ENCODE measurements around the gene ARHGAP19.

The ARHGAP19 gene

DNA sequence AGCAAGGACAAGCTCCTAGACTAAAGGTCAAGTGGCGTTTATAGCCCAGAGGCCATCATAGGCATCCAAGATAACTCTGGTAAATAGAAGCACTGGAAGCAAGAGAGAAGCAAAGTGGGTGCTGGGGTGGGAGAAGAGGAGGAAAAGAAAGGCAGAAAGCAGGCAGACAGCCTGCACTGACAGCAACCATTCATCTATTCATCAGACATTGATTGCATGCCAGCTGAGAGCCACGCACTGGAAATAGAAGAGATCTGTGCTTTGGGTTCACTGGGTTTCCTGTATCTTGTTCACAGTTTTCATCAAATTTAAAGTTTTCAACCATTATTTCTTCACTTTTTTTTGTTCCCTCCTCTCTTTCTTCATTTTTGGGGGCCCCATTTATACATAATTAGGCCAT is 102.0 kb downstream of the ARHGAP19 start:
- DNase-seq, result no peak

DNA sequence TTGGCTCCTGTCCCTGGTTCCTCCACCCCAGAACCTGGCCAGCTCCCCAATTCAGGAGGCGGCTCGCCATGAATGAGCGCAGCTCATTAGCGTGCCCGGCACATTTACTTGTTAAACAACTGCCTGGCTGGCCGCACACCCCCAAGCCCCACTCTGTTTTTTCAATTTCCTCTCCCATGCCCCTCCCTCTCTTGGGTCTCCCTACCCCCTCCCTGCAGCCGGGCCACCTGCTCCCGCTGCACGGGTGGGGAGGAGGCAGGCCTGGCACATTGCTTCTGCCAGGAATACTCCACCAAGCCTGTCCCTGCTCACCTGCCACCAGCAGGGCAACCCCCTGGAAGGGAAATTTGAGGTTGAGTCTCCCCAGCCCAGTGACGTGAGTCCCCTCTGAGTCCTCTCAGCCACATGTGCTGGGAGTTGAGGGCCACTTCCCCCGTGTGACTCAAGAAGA is 104.2 kb downstream of the ARHGAP19 start:
- DNase-seq, result no peak

DNA sequence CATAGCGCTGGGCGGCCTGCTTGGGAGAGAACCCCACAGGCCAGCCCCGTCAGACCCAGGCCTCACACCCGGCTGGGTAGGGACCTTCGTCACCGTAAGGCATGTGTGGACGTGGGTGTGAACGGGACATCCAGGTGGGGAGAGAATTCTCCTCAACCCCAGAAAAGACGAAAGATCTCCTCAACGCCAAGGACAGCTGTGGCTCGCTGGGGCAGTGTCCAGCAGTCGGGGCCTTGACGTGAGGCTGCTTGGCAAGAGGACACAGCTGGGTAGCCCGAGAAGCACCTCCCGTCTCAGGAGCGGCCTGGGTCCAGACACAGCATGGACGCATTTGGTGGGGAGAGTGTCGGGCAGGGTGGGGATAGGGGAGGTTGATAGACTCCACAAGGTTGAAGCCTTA is 105.5 kb downstream of the ARHGAP19 start:
- DNase-seq, result no peak

DNA sequence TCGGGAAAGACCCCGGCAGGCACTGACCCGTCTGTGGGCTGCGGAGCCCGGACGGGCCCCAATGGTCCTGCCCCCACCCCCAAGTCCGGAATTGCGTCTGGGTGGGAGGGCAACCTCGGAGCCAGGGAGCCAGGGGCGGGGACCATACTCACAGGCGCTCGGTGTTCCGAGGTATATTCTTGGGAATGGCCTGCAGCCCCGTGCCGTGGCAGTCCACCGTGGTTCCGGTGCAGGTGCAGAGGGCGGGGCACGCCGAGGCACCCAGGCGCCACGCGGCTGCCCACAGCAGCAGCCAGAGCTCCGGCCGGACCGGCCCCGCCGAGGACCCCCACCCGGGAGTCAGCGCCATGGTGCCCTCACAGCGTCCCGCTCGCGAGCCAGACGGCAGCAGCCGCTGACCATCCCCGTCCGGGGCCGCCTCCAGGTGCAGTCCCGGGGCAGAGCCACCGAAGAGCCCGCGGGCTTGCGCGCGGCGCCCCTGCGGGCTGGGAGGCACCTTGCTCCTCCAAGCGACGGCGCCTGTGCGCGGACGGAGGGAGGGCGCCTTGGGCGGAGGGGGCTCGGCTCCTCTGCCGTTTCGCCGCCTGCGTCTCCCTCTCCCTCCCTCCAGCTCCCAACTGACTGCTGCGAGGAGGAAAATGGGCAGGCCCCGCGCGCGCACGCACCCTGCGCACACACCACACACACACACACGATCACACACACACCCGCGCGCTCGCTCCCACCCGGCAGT is 106.9 kb downstream of the ARHGAP19 start, which contains the start of gene SLIT1:
Gene SLIT1 (minus strand): TSS at position 634 of the 733 bp plus-strand sequence. CDS start 285 bp downstream, at position 349.
- no peak for DNase-seq

DNA sequence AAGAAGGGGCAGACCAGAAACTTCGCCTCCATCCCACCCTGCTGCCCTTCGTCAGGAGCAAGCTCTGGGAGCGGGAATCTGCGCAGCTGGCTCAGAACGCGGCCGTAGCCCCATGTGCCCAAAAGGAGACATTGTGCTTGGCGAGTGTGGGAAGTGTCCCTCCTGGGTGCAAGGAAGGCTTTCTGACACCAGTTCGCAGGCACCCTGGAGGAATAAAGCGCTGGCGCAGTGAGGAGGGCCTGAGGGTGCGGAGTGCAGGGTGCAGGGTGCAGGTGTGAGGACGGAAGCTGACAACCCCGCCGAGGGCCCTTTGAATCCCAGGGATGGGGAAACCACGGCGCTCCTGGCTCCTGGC is 107.5 kb downstream of the ARHGAP19 start:
- DNase-seq, result no peak

DNA sequence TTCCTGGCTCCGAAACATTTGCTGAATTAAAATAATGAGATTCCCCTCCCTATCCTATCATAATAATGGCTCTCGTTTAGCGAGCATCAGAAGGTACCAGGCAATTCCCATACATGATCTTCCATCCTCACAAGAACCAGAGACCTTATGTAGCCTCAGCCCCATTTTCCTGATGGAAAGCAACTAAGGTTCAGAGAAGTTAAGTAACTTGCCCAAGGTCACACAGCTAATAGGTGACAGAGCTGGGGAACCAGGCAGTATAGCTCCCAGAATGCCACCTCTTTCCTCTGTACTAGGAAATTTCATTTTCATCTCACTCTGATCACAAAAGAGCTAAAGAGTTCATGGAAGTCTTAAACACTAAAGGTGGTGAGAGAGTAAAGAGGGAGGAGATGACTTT is 109.1 kb downstream of the ARHGAP19 start:
- no peak for DNase-seq

DNA sequence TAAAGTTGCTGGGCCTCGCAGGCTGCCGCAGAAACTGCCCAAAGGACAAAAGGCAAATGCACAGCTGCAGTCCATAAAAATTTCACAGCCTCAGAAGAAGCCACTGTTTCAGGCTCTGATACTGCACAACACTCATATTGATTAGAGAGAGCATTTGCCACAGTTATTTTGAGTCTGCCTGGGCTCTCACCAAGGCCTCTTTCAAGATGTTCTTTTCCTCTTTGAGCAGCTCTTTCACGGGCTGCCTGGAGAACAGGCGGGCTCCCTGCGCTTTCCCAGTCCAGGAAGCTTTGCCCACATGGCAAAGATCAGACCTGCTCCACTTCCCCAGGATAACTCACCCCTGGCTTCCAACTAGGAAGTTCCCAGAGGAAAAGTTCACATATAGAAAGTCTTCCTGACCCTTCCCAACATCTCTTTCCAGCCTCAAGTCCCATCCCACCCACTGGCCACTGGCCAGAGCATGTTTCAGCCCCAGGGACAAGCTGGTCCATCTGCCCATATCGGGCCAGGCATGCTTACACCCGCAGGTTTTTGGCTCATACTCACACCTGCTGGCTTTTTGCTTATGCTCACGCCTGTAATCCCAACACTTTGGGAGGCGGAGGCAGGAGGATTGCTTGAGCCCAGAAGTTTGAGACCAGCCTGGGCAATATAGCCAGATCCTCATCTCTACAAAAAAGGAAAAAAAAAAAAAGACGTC is 110.0 kb downstream of the ARHGAP19 start:
- no peak for DNase-seq

DNA sequence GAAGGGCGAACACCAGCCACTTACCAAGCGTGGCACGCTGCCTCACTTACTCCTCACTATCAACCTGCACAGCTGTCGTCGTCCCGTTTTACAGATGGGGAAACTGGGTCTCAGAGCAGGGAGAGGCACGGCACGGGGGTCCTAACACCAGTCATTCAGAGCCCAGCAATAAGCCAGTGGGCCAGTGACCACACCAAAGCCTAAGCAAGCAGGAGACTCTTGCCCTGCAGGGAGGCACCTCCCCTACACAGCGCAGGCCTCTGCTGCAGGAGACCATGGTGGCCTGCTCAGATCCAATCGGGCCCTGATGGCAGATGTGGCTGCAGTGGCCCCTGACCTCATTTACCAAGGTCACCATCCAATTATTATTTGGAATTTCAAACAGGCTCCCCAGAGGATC is 111.5 kb downstream of the ARHGAP19 start:
- no peak for DNase-seq

DNA sequence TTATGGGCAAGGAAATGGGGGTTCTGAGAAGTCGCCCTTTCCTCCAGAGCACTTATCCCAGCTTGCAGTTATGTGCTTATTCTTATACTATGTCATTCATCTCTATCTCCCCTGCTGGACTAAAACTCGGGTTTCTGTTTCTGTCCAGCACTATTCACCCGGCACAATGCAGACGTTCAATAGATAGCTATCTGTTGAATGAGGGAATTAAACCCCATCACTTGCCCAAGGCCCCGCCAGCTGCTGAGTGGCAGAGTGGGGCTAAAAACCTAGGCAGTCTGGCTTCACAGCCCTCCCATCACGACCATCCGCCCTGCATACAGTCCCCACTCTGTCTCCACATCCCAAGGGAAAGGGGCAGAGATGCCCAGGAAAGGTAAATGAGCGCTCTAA is 112.1 kb downstream of the ARHGAP19 start:
- no peak for DNase-seq

DNA sequence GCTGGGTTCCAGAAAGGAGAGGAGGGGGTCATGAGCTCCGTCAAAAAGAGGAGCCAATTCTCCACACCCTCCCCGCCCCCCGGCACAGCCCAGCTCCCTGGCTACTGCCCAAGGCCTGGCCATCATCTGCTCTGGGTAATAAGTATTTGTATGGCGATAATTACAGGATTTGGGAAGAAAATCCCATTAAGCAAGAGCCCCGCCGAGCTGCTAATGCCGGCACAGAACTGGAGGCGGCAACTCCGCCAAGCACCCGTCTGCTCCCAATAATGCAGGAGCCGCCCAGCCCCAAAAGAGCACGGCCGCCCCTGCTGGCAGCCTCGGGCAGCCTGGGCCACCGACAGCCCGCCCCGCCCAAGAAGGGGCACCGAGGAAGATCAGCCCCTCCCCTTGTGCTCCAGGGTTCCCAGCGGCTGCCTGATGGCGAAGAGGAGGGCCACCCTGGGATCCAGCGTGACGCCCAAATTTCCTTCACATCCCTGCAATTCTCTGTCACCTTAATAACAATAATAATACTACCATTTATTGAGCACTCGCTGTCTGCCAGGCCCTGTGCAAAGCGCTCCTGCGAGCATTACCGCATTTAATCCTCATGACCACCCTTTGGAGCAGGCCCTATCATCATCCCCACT is 112.6 kb downstream of the ARHGAP19 start:
- no peak for DNase-seq

DNA sequence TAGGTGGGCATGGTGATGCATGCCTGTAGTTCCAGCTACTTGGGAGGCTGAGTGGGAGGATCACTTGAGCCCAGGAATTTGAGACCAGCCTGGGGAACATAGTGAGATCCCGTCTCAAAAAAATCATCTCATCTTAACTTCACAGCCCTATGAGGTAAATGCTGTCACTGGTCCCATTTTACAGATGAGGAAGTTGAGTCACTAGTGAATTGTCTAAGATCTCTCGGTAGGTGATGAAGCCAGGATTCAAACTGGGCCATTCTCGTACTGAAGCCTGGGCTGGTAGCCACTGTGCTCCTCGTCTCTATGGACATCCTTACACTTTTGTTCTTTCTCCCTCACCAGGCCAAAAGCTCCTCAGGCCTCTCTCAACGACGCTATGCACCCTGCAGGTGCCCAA is 113.1 kb downstream of the ARHGAP19 start:
- no peak for DNase-seq

DNA sequence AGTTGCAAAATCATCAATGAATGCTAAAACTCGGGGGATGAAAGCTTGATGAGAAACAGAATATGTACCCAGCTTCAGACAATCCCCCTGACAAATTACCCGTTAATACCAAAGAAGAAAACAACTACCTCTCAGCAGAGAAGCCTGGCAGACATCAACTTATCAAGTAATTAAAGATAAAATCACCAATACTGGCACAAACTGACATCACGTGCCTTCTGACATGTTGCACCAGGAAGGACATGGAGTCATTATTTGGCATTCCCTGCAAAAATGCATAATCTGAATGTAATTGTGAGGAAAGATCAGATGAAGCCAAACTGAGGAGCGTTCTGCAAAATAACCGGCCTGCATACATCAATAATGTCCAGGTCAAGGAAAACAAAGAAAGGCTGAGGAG is 114.4 kb downstream of the ARHGAP19 start:
- DNase-seq, result no peak

DNA sequence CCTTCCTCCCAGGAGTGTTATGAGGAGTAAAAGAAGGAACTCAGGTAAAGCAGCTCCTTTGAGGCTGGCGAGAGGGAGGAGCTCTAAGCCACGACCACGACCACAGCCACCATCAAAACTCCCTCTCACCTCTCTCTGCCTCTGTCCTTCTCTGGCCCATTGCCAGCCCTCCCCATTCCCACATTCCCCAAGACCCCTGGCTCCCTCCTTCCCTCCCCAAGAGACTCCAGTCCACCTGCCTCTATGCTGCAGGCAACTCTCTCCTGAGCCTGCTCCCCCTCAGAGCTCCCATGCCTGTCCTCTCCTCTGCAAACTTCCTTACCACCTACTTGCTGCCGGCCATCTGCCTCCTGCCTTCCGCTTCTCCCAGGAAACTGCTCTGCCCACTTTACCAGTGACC is 116.2 kb downstream of the ARHGAP19 start:
- no peak for DNase-seq

DNA sequence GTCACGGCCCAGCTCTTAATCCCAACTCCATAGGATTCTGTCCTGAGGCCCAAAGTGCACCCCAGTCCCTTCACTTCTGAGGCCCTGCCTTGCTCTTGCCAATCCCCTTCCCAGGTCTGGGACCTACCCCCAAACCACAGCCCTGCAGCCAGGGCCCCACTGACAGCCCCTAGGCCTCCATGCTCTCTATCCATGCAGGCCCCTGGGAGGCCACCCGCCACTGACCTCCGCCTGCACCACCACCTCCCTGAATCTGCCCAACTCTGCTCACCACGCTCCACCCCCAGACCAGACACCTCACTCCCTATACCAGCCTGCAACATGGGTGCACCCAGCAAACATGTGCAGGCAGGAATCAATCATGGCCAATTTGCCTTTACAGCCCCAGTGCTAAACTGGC is 116.9 kb downstream of the ARHGAP19 start:
- no peak for DNase-seq

DNA sequence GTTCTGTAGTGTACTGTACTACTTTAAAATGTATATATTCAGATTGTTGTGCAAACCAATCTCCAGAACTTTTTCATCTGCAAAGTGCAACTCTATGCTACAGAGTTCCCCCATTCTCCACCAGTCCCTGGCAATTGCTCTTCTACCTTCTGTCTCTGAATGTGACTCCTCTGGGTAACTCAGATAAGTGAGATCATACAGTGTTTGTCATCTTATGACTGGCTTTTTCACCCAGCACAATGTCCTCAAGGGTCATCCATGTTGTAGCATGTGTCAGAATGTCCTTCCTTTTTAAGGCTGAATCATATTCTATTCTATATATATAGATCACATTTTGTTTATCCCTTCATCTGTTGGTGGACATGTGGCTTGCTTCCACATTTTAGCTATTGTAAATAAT is 117.5 kb downstream of the ARHGAP19 start:
- DNase-seq, result no peak

DNA sequence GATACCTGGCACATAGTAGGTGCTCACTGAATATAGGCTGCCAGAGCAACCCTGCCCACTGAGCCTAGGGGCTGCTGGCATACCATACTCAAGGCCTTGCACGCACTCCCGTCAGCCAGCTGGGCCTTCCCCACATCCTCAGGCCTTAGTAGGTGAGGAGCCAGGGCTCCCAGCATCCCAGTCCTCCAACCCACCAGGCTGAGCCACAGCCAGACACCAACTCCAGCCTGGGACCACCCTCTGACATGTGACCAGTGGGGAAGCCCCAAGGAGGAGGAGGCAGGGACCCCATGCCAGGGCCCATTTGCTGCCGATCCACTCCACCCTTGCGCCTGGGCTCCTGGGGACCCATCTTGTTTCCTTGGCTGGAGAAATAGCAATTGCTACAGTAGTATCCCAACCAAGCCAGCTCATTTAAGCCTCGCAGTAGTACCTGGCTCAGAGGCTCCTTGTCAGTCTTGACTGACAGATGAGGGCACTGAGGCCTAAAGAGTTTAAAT is 118.1 kb downstream of the ARHGAP19 start:
- DNase-seq, result no peak

DNA sequence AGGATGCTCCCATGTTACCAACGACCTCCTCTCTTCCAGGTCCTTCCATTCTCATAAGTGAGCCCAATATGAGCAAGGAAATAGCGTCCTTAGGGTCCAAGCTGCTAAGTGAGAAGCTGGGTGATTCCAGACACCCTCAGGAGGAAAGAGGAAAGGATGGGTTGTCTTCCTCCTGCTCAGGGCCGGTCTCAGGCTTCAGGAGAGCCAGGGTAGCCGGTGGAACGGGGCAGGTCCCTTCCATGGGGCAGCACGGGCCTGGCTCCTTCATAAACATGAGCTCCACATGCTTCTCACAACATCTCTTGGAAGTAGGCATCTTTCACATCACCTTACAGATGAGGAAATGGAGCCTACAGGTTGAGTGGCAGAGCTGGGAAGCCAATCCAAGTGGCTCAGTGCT is 119.4 kb downstream of the ARHGAP19 start:
- DNase-seq, result no peak
